K562 (cell line): ENCODE results near the gene ARL10. TPM values are rescaled to one million over a fixed set of nuclear protein-coding genes. Genes with fewer than 3 reads are reported as not detected.

ENCODE experiments used
- BRCA1 ChIP-seq, 2 experiments: fragments of 450-650 bp in 1 of 2; sonication (generic) in 1 of 2; formaldehyde crosslinking in 1 of 2; IDR thresholded peaks; 2 replicates each; pipeline versions ENCODE4 v1.5.0 to v1.6.1; 2017 to 2020; ENCODE audit warnings: mild to moderate bottlenecking in 1 of 2, missing genetic modification reagents in 1 of 2
- BRD4 ChIP-seq: fragments of 200-600 bp; sonication (generic); IDR thresholded peaks from 2 replicates; pipeline ENCODE4 v1.6.1; 2017; ENCODE audit warnings: inconsistent platforms
- ELF1 ChIP-seq: fragments of 200-800 bp; sonication (Bioruptor generic); IDR thresholded peaks from 2 replicates; pipeline ENCODE4 v1.6.1; 2016; ENCODE audit warnings: missing genetic modification characterization, missing compliant biosample characterization
- EP300 ChIP-seq: IDR thresholded peaks from 2 replicates; pipeline ENCODE4 v1.6.1; 2012; ENCODE audit warnings: low read length, improper control_type of control experiment
- HMG20B ChIP-seq: fragments of 250-450 bp; sonication (Bioruptor Pico); IDR thresholded peaks from 2 replicates; pipeline ENCODE4 v1.5.0; 2021; ENCODE audit warnings: mild to moderate bottlenecking
- MCM2 ChIP-seq: fragments of 450-650 bp; IDR thresholded peaks from 2 replicates; pipeline ENCODE4 v1.6.1; 2017; ENCODE audit warnings: low read depth, mild to moderate bottlenecking
- NEUROD1 ChIP-seq: fragments of 150-350 bp; IDR thresholded peaks from 2 replicates; pipeline ENCODE4 v1.6.1; 2014; ENCODE audit warnings: borderline replicate concordance, low read length, low read depth; ENCODE audit not compliant: partially characterized antibody
- NFIC ChIP-seq: fragments of 450-650 bp; IDR thresholded peaks from 2 replicates; pipeline ENCODE4 v1.6.1; 2017; ENCODE audit warnings: mild to moderate bottlenecking, inconsistent platforms
- NR4A1 ChIP-seq, 2 experiments: fragments of 250-450 bp in 1 of 2; fragments of 450-650 bp in 1 of 2; sonication (Bioruptor Pico) in 1 of 2; IDR thresholded peaks; 2 replicates each; pipeline versions ENCODE4 v1.4.0 to v1.6.1; 2016 to 2020; ENCODE audit warnings: mild to moderate bottlenecking in 2 of 2, missing compliant biosample characterization in 1 of 2, missing genetic modification characterization in 1 of 2, moderate library complexity in 1 of 2
- PHB ChIP-seq: fragments of 250-450 bp; sonication (Bioruptor Pico); IDR thresholded peaks from 2 replicates; pipeline ENCODE4 v1.5.0; 2021
- PHB2 ChIP-seq: fragments of 450-650 bp; IDR thresholded peaks from 2 replicates; pipeline ENCODE4 v1.6.1; 2017; ENCODE audit warnings: low read depth
- PHF21A ChIP-seq: fragments of 450-650 bp; IDR thresholded peaks from 2 replicates; pipeline ENCODE4 v1.6.1; 2017; ENCODE audit warnings: low read depth, borderline replicate concordance
- PPARD ChIP-seq: fragments of 250-450 bp; sonication (Bioruptor Pico); IDR thresholded peaks from 2 replicates; pipeline ENCODE4 v1.8.0; 2022; ENCODE audit warnings: inconsistent platforms, mild to moderate bottlenecking, moderate library complexity
- PTBP1 ChIP-seq: fragments of 200-400 bp; formaldehyde crosslinking; IDR thresholded peaks from 2 replicates; pipeline ENCODE4 v1.6.1; 2017; ENCODE audit warnings: low read depth, low read length
- SAP30 ChIP-seq: fragments of 200-600 bp; sonication (generic); IDR thresholded peaks from 2 replicates; pipeline ENCODE4 v1.6.1; 2012; ENCODE audit warnings: borderline replicate concordance, low read depth, mild to moderate bottlenecking, moderate library complexity, low read length, control low read depth, inconsistent platforms; ENCODE audit not compliant: insufficient read depth, poor library complexity, severe bottlenecking
- SRSF1 ChIP-seq: fragments of 200-400 bp; formaldehyde crosslinking; IDR thresholded peaks from 2 replicates; pipeline ENCODE4 v1.6.1; 2017; ENCODE audit warnings: mild to moderate bottlenecking, low read depth, low read length, moderate library complexity
- ZNF3 ChIP-seq: fragments of 250-450 bp; sonication (Bioruptor Pico); IDR thresholded peaks from 2 replicates; pipeline ENCODE4 v1.5.0; 2021; ENCODE audit warnings: mild to moderate bottlenecking, moderate library complexity
- ZNF583 ChIP-seq: fragments of 250-450 bp; sonication (Bioruptor Pico); IDR thresholded peaks from 2 replicates; pipeline ENCODE4 v1.4.0; 2020
- polyA plus RNA-seq, 8 experiments: library from polyadenylated mRNA; depleted of rRNA in 4 of 8; stranded (reverse) in 5 of 8; unstranded in 3 of 8; fragments of >200 nt; fragmentation: Nextera tagmentation in 2 of 8; fragmentation: Illumina TruSeq in 1 of 8; extraction: Ambion mirVana in 2 of 8; extraction: Trizol in 1 of 8; gene quantifications; 2 replicates each; pipeline versions ENCODE4 v1.2.1 to v1.2.3, GENCODE V29; 2011 to 2014; ENCODE audit warnings: inconsistent platforms in 1 of 8, missing spikeins in 1 of 8
- total RNA-seq, 7 experiments: library from RNA; depleted of rRNA in 6 of 7; stranded (reverse); fragments of >200 nt in 6 of 7; fragmentation: Illumina TruSeq in 2 of 7; extraction: Trizol in 2 of 7; gene quantifications; 2 replicates each; pipeline versions ENCODE4 v1.2.1 to v1.2.3, GENCODE V29; 2011 to 2021; ENCODE audit warnings: low replicate concordance in 1 of 7
- TF ChIP-seq, protein P1 (sequence below): IDR thresholded peaks from 2 replicates; pipeline ENCODE4 v1.6.1; 2014; ENCODE audit warnings: antibody characterized with exemption
- TF ChIP-seq, protein P2 (sequence below): fragments of 250-450 bp; sonication (Bioruptor Pico); IDR thresholded peaks from 2 replicates; pipeline ENCODE4 v1.9.0; 2021; ENCODE audit warnings: mild to moderate bottlenecking, inconsistent platforms
- TF ChIP-seq, protein P3 (sequence below): IDR thresholded peaks from 2 replicates; pipeline ENCODE4 v1.6.1; 2011; ENCODE audit not compliant: insufficient read length; ENCODE audit errors: extremely low read depth
- TF ChIP-seq, protein P4 (sequence below): fragments of 450-650 bp; formaldehyde crosslinking; IDR thresholded peaks from 2 replicates; pipeline ENCODE4 v1.4.0; 2020; ENCODE audit warnings: mild to moderate bottlenecking, moderate library complexity

ARL10 gene
- total and polyA plus RNA-seq, 9 of the 15 experiments (the other 6 are each of a cell fraction or from before 2014, with no cell fraction given) = under 0.01 to 0.40 (median 0.34) TPM; not detected in 3

DNA sequence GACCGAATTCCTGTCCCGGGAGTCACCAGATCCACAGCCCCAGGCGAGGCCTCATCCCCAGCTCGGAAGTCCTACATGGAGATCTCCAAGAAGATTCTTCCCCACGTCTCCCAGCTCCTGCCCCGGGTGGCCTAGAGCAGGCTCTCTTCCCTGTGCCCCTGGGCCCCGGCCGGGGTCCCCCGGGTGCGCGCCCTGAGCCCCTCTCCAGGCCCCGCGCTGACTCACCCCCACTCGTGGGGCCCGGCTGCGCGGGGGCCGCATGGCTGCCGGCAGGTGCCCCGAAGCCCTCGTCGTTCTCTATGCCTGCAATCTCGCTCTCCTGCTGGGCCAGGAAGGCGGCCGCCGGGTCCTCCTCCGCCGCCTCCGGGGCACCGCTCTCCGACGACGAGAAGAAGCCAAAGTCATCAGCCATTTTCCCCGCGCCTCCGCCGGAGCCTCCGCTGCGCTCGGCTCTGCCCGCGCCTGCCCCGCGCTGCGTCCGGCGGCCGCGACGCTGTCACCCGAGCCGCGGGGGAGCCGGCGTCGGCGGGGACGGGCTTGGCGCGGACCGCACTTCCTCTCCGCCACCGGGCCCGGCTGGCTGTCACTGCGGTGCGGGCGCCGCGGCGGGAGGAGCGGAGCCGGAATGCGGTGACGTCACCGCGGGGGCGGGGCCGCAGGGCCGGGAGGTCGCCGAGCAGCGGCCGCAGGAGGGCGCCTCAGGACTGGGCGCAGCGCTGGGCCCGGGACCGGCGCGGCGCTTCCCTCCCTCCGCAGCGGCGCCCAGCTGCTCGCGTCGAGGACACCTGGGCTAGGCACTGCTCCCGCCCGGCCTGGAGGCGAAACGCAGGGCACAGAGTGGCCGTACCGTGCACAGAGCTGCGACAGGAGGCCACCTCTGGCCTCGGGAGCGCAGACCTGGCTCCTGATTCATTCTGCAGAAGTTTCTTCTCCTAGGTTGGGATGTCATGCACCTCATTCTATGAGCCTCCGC is 51.0 kb downstream of the ARL10 start, which contains the start of gene CLTB (continued):
- TF ChIP-seq BRCA1 (IDR thresholded peaks at IDR 0.05) = no peak
- TF ChIP-seq BRCA1 (CRISPR knock-in tag; IDR thresholded peaks at IDR 0.05) = no peak
- TF ChIP-seq, protein P1, sequence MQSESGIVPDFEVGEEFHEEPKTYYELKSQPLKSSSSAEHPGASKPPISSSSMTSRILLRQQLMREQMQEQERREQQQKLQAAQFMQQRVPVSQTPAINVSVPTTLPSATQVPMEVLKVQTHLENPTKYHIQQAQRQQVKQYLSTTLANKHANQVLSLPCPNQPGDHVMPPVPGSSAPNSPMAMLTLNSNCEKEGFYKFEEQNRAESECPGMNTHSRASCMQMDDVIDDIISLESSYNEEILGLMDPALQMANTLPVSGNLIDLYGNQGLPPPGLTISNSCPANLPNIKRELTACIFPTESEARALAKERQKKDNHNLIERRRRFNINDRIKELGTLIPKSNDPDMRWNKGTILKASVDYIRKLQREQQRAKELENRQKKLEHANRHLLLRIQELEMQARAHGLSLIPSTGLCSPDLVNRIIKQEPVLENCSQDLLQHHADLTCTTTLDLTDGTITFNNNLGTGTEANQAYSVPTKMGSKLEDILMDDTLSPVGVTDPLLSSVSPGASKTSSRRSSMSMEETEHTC = no peak
- no peak for TF ChIP-seq MCM2
- TF ChIP-seq, protein P2, sequence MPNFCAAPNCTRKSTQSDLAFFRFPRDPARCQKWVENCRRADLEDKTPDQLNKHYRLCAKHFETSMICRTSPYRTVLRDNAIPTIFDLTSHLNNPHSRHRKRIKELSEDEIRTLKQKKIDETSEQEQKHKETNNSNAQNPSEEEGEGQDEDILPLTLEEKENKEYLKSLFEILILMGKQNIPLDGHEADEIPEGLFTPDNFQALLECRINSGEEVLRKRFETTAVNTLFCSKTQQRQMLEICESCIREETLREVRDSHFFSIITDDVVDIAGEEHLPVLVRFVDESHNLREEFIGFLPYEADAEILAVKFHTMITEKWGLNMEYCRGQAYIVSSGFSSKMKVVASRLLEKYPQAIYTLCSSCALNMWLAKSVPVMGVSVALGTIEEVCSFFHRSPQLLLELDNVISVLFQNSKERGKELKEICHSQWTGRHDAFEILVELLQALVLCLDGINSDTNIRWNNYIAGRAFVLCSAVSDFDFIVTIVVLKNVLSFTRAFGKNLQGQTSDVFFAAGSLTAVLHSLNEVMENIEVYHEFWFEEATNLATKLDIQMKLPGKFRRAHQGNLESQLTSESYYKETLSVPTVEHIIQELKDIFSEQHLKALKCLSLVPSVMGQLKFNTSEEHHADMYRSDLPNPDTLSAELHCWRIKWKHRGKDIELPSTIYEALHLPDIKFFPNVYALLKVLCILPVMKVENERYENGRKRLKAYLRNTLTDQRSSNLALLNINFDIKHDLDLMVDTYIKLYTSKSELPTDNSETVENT (CRISPR knock-in tag) = peak; percentile 54; the same call in 1 of the 2 replicates
- TF ChIP-seq ZNF3 = no peak
- TF ChIP-seq HMG20B (CRISPR knock-in tag) = no peak
- TF ChIP-seq ZNF583 (CRISPR knock-in tag) = no peak
- TF ChIP-seq, protein P3, sequence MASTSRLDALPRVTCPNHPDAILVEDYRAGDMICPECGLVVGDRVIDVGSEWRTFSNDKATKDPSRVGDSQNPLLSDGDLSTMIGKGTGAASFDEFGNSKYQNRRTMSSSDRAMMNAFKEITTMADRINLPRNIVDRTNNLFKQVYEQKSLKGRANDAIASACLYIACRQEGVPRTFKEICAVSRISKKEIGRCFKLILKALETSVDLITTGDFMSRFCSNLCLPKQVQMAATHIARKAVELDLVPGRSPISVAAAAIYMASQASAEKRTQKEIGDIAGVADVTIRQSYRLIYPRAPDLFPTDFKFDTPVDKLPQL = no peak
- no peak for TF ChIP-seq PTBP1
- no peak for TF ChIP-seq BRD4
- no peak for TF ChIP-seq NEUROD1
- TF ChIP-seq PPARD (CRISPR knock-in tag) = no peak
- no peak for TF ChIP-seq PHF21A
- no peak for TF ChIP-seq SRSF1
- TF ChIP-seq EP300 = no peak
- TF ChIP-seq ELF1 = peak; percentile 34; the same call in 1 of the 2 replicates
- no peak for TF ChIP-seq PHB2
- TF ChIP-seq PHB (CRISPR knock-in tag) = no peak
- TF ChIP-seq, protein P4, sequence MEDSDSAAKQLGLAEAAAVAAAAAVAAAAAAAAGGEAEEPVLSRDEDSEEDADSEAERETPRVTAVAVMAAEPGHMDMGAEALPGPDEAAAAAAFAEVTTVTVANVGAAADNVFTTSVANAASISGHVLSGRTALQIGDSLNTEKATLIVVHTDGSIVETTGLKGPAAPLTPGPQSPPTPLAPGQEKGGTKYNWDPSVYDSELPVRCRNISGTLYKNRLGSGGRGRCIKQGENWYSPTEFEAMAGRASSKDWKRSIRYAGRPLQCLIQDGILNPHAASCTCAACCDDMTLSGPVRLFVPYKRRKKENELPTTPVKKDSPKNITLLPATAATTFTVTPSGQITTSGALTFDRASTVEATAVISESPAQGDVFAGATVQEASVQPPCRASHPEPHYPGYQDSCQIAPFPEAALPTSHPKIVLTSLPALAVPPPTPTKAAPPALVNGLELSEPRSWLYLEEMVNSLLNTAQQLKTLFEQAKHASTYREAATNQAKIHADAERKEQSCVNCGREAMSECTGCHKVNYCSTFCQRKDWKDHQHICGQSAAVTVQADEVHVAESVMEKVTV = peak; percentile 70
- TF ChIP-seq SAP30 = peak; percentile 65
- no peak for TF ChIP-seq NFIC
- peak; percentile 50; the same call in 1 of the 2 replicates for TF ChIP-seq NR4A1 (CRISPR knock-in tag; IDR thresholded peaks at IDR 0.05)
- 0 out of 2 replicates have a peak, but pooled peaks have one; percentile 42 for TF ChIP-seq NR4A1 (tag; IDR thresholded peaks at IDR 0.05)
